Nucleus accumbens (tissue), 56 donors: ENCODE results near the gene COA8.
"Not testable (repeated sequence)": the region's sequence is repeated elsewhere in the genome, so short reads cannot be mapped to it uniquely, and the experiment has no call there.

Source experiments
- DNase-seq, 56 donors: peaks; one replicate each; lab custom pipeline; 2025; lab: John Stamatoyannopoulos, UW

The COA8 gene

GRCh38 chr14:103563844-103564505, 1.2 kb downstream of the COA8 start:
- no peak for DNase-seq

- no peak for DNase-seq
Observed at GRCh38 chr14:103568952-103569351, 6.2 kb downstream of the COA8 start.

- DNase-seq = no peak
Observed at GRCh38 chr14:103569408-103569807, 6.6 kb downstream of the COA8 start.

- DNase-seq = no peak
Observed at GRCh38 chr14:103574104-103574503, 11.3 kb downstream of the COA8 start.

- DNase-seq = no peak
Observed at GRCh38 chr14:103574707-103575285, 12.0 kb downstream of the COA8 start.

GRCh38 chr14:103576371-103577024, 13.7 kb downstream of the COA8 start:
- peak in 51 of 56 donors; percentile 7 to 87 (median 59) for DNase-seq

GRCh38 chr14:103578401-103579075, 15.8 kb downstream of the COA8 start:
- DNase-seq = peak in 1 of 56 donors; percentile 5

- DNase-seq = no peak
Observed at GRCh38 chr14:103581206-103581605, 18.4 kb downstream of the COA8 start.

GRCh38 chr14:103581954-103582703, 19.4 kb downstream of the COA8 start:
- DNase-seq = no peak

- no peak for DNase-seq
Observed at GRCh38 chr14:103584326-103584915, 21.7 kb downstream of the COA8 start.

- DNase-seq = no peak
Observed at GRCh38 chr14:103593577-103593976, 30.8 kb downstream of the COA8 start.

- peak in 55 of 56 donors; percentile 11 to 87 (median 65) for DNase-seq
Observed at GRCh38 chr14:103594265-103594664, 31.5 kb downstream of the COA8 start.

- DNase-seq = peak in 36 of 56 donors; percentile 4 to 82 (median 41)
Observed at GRCh38 chr14:103597623-103598377, 35.0 kb downstream of the COA8 start.

- no peak for DNase-seq
Observed at GRCh38 chr14:103600503-103600902, 37.7 kb downstream of the COA8 start.

GRCh38 chr14:103604620-103605019, 41.9 kb downstream of the COA8 start:
- no peak for DNase-seq

- DNase-seq = peak in 51 of 56 donors; percentile 17 to 84 (median 58)
Observed at GRCh38 chr14:103606963-103607668, 44.4 kb downstream of the COA8 start.

GRCh38 chr14:103607822-103608221, 45.1 kb downstream of the COA8 start:
- DNase-seq = no peak

- DNase-seq = not testable (repeated sequence)
Observed at GRCh38 chr14:103609081-103609480, 46.3 kb downstream of the COA8 start.

- no peak for DNase-seq
Observed at GRCh38 chr14:103611215-103611614, 48.5 kb downstream of the COA8 start.
